Measurements from ENCODE around the gene ICAM3. TPM values are rescaled to one million over a fixed set of nuclear protein-coding genes. Genes with fewer than 3 reads are reported as not detected.

ICAM3 gene
- total and polyA plus RNA-seq, 2 of the 4 experiments (the other 2 are of a cell fraction): 6.6 to 11.7 TPM

DNA sequence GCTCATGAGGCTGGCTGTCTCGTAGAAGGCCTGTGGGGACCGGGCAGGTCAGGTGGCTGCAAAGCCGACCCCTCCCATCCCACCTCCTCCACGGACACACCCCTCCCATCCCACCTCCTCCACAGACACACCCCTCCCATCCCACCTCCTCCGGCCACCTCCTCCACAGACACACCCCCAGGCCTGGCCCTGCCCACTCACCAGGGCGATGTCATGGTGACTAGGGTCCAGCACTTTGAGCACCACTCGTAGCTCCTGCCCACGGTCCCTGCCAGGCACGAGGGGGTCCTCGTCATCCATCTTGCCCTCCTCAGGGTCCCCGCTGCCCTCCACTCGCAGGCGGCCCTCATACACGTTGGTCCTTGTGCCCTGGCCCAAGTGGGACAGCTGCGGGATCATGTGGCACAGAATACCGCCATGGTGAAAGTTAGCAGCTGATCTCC lies 22.2 kb upstream of the ICAM3 start:
- in situ Hi-C loops (cut with MboI; ENCODE audit: low sequenced_read_pairs) (no loop called here), intact Hi-C loops (cut with micrococcal nuclease) (no loop called here), dilution Hi-C loops (cut with HindIII; ENCODE audit: low sequenced_read_pairs, unreplicated experiment) (no loop called here)
- no peak overlapping the region for H3K18ac ChIP-seq (ENCODE audit: low read depth, low read length)
- H2BK120ac ChIP-seq (ENCODE audit: low read depth, low read length): no peak overlapping the region
- H2AFZ ChIP-seq (replicated peaks; ENCODE audit: low read length, poor library complexity): no peak overlapping the region
- H3K36me3 ChIP-seq (ENCODE audit: control insufficient read depth, insufficient read depth, low read length): peaks cover 68% of the 10 kb centered on the region
- CTCF ChIA-PET: no interaction called here
- peaks cover 9% of the 10 kb centered on the region; the same call in 1 of the 2 replicates for H4K20me1 ChIP-seq (ENCODE audit: insufficient read depth, low read length)
- no peak overlapping the region for H3K23ac ChIP-seq (ENCODE audit: low read depth, low read length)
- H2BK5ac ChIP-seq (ENCODE audit: low read depth, low read length, poor library complexity, severe bottlenecking): no peak overlapping the region
- no peak overlapping the region for H3K4ac ChIP-seq (ENCODE audit: low read depth, low read length)
- no peaks in the 10 kb centered on the region for H3K27me3 ChIP-seq (ENCODE audit: control insufficient read depth, insufficient read depth, low read length)
- H4K5ac ChIP-seq (ENCODE audit: low read depth, low read length): no peak overlapping the region
- no peak overlapping the region for H2AK9ac ChIP-seq (replicated peaks; ENCODE audit: low read depth, low read length, poor library complexity)
- DNase-seq (no peak), ATAC-seq (ENCODE audit: low read depth) (no peak)
- H3K4me3 ChIP-seq (ENCODE audit: insufficient read depth, low read depth, low read length): no peak overlapping the region
- 91% methylated on average over 13 of the region's 16 CpGs; no CpG with 5 or more reads in 1 of the 2 experiments for WGBS, 2 experiments (ENCODE audit: extremely low coverage in 2 of 2, insufficient read length in 1 of 2)
- H3K9me1 ChIP-seq (ENCODE audit: insufficient read depth, low read length): no peaks in the 10 kb centered on the region
- H2BK20ac ChIP-seq (ENCODE audit: low read depth, low read length): no peak overlapping the region
- no peak overlapping the region for H3K14ac ChIP-seq (replicated peaks; ENCODE audit: low read depth, low read length)
- no peak overlapping the region for H2BK15ac ChIP-seq (ENCODE audit: low read depth, low read length)
- BruUV-seq (replicated peaks): no TSS peak
- peaks cover 0 to 8% of the 10 kb centered on the region in 2 experiments; a peak in 1 of 4 replicates for H3K79me1 ChIP-seq (ENCODE audit: low read depth in 1 of 2, low read length in 2 of 2)
- H4K8ac ChIP-seq (ENCODE audit: low read depth in 2 of 2, low read length in 2 of 2): no peak overlapping the region
- no peak overlapping the region for H3K9ac ChIP-seq (ENCODE audit: low read depth, low read length)
- H3K4me2 ChIP-seq (ENCODE audit: low read depth, low read length): no peak overlapping the region
- H2AK5ac ChIP-seq (ENCODE audit: low read depth, low read length): no peak overlapping the region
- no peak overlapping the region for H4K91ac ChIP-seq (ENCODE audit: insufficient read depth, low read depth, low read length)
- H3K56ac ChIP-seq (ENCODE audit: extremely low read depth, insufficient read depth, low read length): no peak overlapping the region
- no peak overlapping the region for H3K27ac ChIP-seq (ENCODE audit: insufficient read depth, low read length)
- H3K4me1 ChIP-seq (ENCODE audit: control insufficient read depth, insufficient read depth, low read length): no peaks in the 10 kb centered on the region
- POLR2A ChIA-PET (ENCODE audit: unreplicated experiment): no interaction called here
- H3K9me3 ChIP-seq (ENCODE audit: control insufficient read depth, insufficient read depth, low read length): no peaks in the 10 kb centered on the region
- no peak for TF ChIP-seq MAZ (IDR thresholded peaks at IDR 0.05; ENCODE audit: borderline replicate concordance, low read depth, low read length)
- TF ChIP-seq RAD21 (IDR thresholded peaks at IDR 0.05; ENCODE audit: low read length): no peak
- no peak for TF ChIP-seq CHD1 (IDR thresholded peaks at IDR 0.05; ENCODE audit: low read depth, low read length)
- TF ChIP-seq MXI1 (IDR thresholded peaks at IDR 0.05; ENCODE audit: borderline replicate concordance, low read depth, low read length): no peak
- no peak for TF ChIP-seq SMC3 (IDR thresholded peaks at IDR 0.05; ENCODE audit: low read depth, low read length)
- TF ChIP-seq POLR2A (IDR thresholded peaks at IDR 0.05; ENCODE audit: low read depth, low read length): no peak
- TF ChIP-seq BHLHE40 (IDR thresholded peaks at IDR 0.05; ENCODE audit: low read depth, low read length): no peak
- TF ChIP-seq, protein P1, sequence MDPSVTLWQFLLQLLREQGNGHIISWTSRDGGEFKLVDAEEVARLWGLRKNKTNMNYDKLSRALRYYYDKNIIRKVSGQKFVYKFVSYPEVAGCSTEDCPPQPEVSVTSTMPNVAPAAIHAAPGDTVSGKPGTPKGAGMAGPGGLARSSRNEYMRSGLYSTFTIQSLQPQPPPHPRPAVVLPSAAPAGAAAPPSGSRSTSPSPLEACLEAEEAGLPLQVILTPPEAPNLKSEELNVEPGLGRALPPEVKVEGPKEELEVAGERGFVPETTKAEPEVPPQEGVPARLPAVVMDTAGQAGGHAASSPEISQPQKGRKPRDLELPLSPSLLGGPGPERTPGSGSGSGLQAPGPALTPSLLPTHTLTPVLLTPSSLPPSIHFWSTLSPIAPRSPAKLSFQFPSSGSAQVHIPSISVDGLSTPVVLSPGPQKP (IDR thresholded peaks at IDR 0.05; ENCODE audit: borderline replicate concordance, low read depth, low read length): no peak
- TF ChIP-seq RFX5 (IDR thresholded peaks at IDR 0.05; ENCODE audit: low read depth, low read length): no peak
- no peak for TF ChIP-seq CEBPB (IDR thresholded peaks at IDR 0.05; ENCODE audit: low read depth, low read length)
- TF ChIP-seq, protein P2, sequence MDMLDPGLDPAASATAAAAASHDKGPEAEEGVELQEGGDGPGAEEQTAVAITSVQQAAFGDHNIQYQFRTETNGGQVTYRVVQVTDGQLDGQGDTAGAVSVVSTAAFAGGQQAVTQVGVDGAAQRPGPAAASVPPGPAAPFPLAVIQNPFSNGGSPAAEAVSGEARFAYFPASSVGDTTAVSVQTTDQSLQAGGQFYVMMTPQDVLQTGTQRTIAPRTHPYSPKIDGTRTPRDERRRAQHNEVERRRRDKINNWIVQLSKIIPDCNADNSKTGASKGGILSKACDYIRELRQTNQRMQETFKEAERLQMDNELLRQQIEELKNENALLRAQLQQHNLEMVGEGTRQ (IDR thresholded peaks at IDR 0.05; ENCODE audit: low read depth, low read length): no peak
- no peak for TF ChIP-seq RCOR1 (IDR thresholded peaks at IDR 0.05; ENCODE audit: insufficient replicate concordance, low read length)
- no peak for TF ChIP-seq NFE2L2 (IDR thresholded peaks at IDR 0.05; ENCODE audit: low read depth, low read length)
- TF ChIP-seq MAFK (IDR thresholded peaks at IDR 0.05; ENCODE audit: low read depth, low read length): no peak
- TF ChIP-seq FOS (IDR thresholded peaks at IDR 0.05; ENCODE audit: low read depth, low read length): no peak
